Activated naive CD4-positive, alpha-beta T cell treated with anti-CD3 and anti-CD28 coated beads, Interleukin-2, amount 50 U/mL, for 72 hours (primary cell): ENCODE results near the gene GRK2. TPM values are rescaled to one million over a fixed set of nuclear protein-coding genes. Genes with fewer than 3 reads are reported as not detected.

Experiments used
- ATAC-seq, 2 donors: fragments of 150-1000 bp; cut with Tn5 transposase; 2 replicates each; pipeline ENCODE4 v1.10.0; 2021; ENCODE audit warnings: mild to moderate bottlenecking in 2 of 2, moderate library complexity in 2 of 2
- DNase-seq, 2 donors: peaks; one replicate each; pipeline ENCODE4 v3.0.0; 2021 to 2022; ENCODE audit warnings: low spot score in 2 of 2
- H3K27ac Mint-ChIP-seq, 2 donors: one replicate each; pipeline ENCODE4 v1.8.0; 2022; ENCODE audit warnings: mild to moderate bottlenecking in 2 of 2, mixed read lengths in 2 of 2
- H3K36me3 Mint-ChIP-seq, 2 donors: one replicate each; pipeline ENCODE4 v1.8.0; 2022; ENCODE audit warnings: mixed read lengths in 2 of 2
- H3K9me3 Mint-ChIP-seq, 2 donors: one replicate each; pipeline ENCODE4 v1.8.0; 2022; ENCODE audit warnings: mixed read lengths in 2 of 2
- total RNA-seq, 2 donors: library from RNA; stranded (reverse); gene quantifications; one replicate each; pipeline ENCODE4 v1.2.3, GENCODE V29; 2022

GRK2 gene
- total RNA-seq, 2 donors from 2014 or later = 289 to 376 TPM

DNA sequence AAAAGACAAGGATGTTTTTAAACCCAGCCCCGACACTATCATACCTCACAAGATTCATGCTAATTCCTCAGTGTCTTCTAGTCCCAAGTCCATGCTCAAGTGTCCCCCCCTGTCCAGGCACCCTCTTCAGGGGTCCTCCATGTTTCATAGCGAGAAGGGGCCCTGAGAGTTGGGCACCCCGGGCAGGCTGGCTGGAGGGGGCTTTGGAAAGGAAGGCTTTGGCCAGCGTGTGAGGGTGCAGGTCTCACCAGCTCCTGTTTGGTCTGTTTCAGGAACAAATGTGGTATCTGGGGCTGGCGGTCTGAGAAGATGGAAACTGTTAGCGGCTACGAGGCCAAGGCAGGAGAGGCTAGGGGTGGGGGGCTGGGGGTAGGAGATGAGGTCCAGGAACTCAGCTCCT is 32.5 kb downstream of the GRK2 start:
- Mint-ChIP-seq H3K36me3 (peaks cover 16 to 34% of the 10 kb centered on the region in 2 donors), H3K9me3 (peaks cover 0 to 11% of the 10 kb centered on the region in 2 donors), H3K27ac (peak overlapping the region; percentile 73 to 76)
- no peak for DNase-seq
- no peak for ATAC-seq

DNA sequence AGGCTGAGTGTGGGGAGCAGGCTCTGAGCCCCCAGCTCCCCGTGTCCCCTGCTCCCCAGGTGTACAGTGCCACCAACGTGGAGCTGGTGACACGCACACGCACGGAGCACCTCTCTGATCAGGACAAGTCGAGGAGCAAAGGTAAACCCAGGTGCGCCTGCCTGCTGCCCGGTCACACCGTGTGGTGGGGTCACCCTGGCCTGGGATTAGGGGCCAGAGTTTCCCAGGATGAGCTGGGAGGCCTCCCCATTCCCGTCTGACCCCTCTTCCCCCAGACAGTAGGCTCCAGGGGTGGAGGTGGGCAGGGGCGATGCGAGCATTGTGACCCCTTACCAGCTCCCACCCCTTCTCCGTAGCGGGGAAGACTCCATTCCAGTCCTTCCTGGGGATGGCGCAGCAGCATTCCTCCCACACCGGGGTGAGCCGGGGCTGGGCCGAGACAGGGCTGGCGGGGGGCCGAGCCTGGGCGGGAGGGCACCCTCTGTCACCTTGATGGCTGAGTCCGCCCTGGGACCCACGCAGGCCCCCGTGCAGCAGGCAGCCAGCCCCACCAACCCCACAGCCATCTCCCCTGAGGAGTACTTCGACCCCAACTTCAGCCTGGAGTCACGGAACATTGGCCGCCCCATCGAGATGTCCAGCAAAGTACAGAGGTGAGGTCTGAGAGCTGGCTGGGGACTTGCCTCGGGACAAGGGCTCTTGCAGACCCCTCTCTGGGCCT is 33.4 kb downstream of the GRK2 start:
- peaks cover 16 to 26% of the 10 kb centered on the region in 2 donors for H3K36me3 Mint-ChIP-seq
- peak overlapping the region in 1 of 2 donors; percentile 25 for H3K27ac Mint-ChIP-seq
- H3K9me3 Mint-ChIP-seq = peaks cover 0 to 11% of the 10 kb centered on the region in 2 donors

DNA sequence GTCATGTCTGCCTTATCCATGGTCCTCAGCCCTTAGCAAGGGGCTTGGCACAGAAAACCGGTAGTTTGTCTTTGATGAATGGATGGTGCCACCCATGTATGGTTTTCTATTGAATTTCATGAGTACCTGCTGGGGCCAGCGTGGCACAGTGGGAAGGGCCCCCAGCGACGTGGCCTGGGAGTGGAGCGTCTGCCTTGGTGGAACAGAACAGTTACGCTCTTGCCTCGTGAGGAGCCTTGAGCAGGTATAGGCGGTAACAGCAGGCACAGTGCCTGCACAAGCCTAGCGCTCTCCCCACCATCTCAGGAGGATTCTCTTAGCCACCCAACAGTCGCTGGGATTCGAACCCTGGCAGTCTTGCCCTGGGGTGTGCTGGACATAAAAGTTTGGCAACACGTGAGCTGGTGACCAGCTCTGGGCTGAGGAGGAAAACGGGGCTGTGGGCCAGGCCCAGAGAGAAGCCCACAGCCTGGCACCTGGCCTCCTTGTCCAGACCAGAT is 34.0 kb downstream of the GRK2 start:
- Mint-ChIP-seq H3K27ac (peak overlapping the region in 1 of 2 donors; percentile 25), H3K36me3 (peaks cover 16 to 20% of the 10 kb centered on the region in 2 donors), H3K9me3 (peaks cover 0 to 11% of the 10 kb centered on the region in 2 donors)
- ATAC-seq (no peak), DNase-seq (peak in 1 of 2 donors; percentile 54)

More for the DNA sequence above, 33.4 kb downstream of the GRK2 start:
- peak in 1 of 2 donors; percentile 48 for DNase-seq
- ATAC-seq = no peak

DNA sequence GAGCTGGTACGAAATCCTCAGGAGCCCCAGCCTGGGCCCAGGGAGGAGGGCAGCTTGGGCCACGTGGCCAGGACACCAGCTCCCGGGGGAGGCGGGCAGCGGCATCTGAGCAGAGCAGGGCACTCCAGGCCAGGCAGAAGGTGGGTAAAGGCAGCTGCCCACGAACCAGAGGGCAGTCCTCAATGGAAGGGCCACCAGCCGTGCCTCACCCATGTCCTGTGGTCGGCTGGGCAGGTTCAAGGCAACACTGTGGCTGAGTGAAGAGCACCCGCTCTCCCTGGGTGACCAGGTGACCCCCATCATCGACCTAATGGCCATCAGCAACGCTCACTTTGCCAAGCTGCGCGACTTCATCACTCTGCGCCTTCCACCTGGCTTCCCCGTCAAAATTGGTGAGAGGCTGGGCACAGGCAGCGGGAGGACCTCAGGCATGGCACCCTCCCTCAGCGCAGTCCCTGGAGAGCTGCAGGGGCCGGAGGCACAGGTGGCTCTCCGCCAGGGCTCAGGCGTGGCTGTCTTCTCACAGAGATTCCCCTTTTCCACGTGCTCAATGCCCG is 34.6 kb downstream of the GRK2 start:
- no peak for ATAC-seq
- peaks cover 14 to 16% of the 10 kb centered on the region in 2 donors for H3K36me3 Mint-ChIP-seq
- H3K27ac Mint-ChIP-seq = no peak overlapping the region
- peaks cover 0 to 11% of the 10 kb centered on the region in 2 donors for H3K9me3 Mint-ChIP-seq
- peak in 1 of 2 donors; percentile 53 for DNase-seq

DNA sequence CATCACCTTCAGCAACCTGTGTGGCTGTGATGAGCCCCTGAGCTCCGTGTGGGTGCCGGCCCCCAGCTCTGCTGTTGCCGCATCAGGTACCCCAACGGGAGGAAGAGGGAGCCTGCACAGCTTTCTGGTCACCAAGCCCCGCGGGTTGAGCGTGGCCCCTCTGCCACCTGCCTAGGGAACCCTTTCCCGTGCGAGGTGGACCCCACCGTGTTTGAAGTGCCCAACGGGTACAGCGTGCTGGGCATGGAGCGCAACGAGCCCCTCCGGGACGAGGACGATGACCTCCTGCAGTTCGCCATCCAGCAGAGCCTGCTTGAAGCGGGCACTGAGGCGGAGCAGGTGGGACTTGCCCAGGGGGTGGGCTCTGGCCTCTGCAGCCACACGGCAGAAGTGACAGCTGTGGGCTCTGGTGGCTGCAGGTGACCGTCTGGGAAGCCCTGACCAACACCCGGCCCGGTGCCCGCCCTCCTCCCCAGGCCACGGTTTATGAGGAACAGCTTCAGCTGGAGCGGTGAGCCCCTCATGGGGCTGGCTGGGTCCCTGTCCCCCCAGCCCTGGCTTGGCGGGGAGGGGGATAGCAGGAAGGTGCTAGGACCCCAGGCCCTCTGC is 35.1 kb downstream of the GRK2 start:
- H3K27ac Mint-ChIP-seq = no peak overlapping the region
- H3K9me3 Mint-ChIP-seq = peaks cover 0 to 6% of the 10 kb centered on the region in 2 donors
- DNase-seq = peak in 1 of 2 donors; percentile 56
- ATAC-seq = no peak
- peaks cover 9 to 10% of the 10 kb centered on the region in 2 donors for H3K36me3 Mint-ChIP-seq

DNA sequence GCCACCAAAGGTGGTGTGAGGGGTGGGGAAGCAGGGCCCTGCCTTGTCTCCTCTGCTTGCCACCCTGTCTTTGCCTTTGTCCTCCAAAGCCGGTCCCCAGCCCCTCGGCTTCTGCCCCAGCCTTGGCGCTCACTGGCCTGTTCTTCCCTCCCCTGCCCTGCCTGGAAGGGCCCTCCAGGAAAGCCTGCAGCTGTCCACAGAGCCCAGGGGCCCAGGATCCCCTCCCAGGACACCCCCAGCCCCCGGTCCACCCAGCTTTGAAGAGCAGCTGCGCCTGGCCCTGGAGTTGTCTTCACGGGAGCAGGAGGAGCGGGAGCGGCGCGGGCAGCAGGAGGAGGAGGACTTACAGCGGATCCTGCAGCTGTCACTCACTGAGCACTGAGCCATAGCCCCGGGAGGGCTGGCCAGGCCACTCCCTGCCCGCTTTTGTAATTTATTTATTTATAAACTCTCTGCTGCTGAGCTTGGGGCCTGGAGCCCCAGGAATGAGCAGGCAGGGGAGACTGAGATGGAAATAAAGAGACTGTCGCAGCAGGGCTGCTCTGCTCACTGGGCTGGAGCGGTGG is 35.8 kb downstream of the GRK2 start:
- peaks cover 0 to 1% of the 10 kb centered on the region in 2 donors for H3K9me3 Mint-ChIP-seq
- H3K36me3 Mint-ChIP-seq = peaks cover 2 to 6% of the 10 kb centered on the region in 2 donors
- peak overlapping the region in 1 of 2 donors; percentile 53 for H3K27ac Mint-ChIP-seq
- DNase-seq (peak in 1 of 2 donors; percentile 53), ATAC-seq (no peak)

DNA sequence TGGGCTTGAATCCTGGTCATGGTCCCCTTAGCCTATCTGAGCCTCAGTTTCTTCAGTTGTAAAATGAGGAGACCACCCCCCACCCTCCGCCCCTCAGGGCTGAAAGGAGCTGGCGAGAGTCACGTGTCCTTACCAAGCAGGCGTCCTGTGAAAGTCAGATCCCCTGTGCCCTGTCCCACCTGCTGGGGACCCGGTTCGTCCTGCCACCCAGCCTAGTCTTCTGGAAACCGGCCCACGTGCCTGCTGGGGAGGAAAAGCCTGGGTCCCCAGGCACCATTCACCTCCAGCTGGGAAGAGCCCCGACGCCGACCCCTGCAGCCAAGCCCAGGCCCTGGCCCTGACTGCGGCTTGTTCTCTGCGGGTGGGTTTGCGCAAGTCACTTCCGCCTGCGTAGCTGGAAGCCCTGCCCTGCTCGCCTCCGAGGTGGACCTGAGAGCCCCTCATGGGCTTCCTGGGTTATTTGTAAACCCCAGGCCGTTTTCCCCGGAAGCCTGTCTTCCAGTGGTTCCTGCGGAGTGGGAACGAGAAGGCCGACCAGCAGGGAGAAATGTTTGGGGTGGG is 36.4 kb downstream of the GRK2 start:
- H3K36me3 Mint-ChIP-seq = peaks cover 0 to 6% of the 10 kb centered on the region in 2 donors
- DNase-seq (peak in 1 of 2 donors; percentile 58), ATAC-seq (peak; percentile 16 to 19)
- H3K9me3 Mint-ChIP-seq = no peaks in the 10 kb centered on the region
- H3K27ac Mint-ChIP-seq = peak overlapping the region in 1 of 2 donors; percentile 53

DNA sequence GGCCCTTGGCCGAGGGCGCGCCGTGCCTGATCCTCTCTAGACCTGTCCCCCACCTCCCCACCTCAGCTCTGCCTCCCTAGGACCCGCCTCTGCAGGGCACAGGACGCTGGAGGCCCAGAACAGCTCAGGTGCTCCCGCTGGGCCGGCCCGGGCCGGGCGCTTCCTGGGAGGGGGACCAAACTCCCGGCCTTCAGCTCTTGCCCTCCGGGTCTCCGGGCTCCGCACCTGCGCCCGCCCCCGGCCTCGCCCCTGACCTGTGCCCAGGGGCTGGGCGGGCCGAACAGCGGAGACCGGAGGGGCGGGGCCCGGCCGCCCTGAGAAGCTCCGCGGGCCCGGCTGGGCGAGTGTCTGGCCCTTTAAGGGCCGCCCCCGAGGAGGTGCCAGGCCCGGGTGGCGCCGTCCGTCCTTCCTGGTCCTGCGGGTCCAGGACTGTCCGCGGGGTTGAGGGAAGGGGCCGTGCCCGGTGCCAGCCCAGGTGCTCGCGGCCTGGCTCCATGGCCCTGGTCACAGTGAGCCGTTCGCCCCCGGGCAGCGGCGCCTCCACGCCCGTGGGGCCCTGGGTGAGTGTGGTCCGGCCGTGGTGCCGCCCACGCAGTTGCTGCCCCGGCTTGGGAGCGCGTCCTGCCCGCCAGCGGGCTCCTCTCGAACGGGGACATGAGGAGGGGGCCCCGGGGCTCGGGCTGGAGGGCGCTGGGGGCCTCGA is 37.0 kb downstream of the GRK2 start, which contains the start of gene SSH3:
SSH3 (plus strand) TSS at position 399 of the 703 bp plus-strand sequence; CDS start at position 495, 96 bp downstream.
- DNase-seq (peak; percentile 58 to 72), ATAC-seq (peak; percentile 72 to 82)
- Mint-ChIP-seq H3K9me3 (no peaks in the 10 kb centered on the region), H3K36me3 (peaks cover 0 to 5% of the 10 kb centered on the region in 2 donors), H3K27ac (peak within 1 kb of the TSS in 1 of 2 donors; percentile 53)

DNA sequence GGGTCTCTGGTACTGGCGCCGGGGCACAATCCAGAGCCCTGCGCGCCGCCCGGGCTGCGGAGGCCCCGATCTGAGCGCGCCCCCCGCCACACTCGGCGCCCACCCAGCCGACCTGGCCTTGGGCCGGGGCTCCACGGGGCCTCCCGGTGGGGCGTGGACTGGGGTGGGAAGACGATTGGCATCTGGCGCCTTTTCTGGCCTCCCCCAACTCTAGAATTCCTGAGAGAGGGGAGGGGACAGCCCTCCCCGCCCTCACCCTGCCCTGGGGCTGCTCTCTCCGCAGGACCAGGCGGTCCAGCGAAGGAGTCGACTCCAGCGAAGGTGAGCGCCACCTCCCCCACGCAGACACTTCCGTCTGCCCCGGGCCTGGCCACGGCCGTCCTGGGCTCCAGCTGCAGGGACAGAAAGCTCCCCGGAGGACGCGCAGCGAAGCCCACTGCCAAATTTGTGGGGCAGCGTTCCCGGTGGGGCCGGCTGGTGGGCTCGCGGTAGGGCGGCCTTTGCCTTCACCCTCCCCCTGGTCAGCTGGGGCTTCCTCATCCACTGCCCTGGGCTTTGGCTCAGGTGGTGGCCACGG is 37.6 kb downstream of the GRK2 start:
- DNase-seq = peak in 1 of 2 donors; percentile 57
- ATAC-seq = peak; percentile 20 to 36
- Mint-ChIP-seq H3K9me3 (no peaks in the 10 kb centered on the region), H3K36me3 (no peaks in the 10 kb centered on the region), H3K27ac (no peak overlapping the region)

DNA sequence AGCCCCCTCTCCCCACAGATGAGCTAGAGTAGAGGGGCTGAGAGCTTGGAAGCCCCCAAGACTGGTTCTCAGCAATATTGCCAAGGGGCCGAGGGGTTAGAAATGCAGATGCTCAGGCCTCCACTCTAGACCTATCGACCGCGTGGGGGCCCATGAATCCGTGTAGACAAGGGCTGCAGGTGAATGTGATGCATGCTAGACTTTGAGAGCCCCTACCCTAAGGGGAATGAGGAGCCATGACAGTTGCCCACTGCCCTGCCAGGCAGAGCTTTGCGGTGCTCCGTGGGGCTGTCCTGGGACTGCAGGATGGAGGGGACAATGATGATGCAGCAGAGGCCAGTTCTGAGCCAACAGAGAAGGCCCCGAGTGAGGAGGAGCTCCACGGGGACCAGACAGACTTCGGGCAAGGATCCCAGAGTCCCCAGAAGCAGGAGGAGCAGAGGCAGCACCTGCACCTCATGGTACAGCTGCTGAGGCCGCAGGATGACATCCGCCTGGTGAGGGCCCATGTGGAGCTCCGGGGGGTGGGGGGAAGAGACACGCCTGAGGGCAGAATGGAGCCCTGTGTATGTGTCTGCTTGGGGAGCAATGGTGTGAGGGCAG is 38.3 kb downstream of the GRK2 start:
- Mint-ChIP-seq H3K27ac (no peak overlapping the region), H3K9me3 (no peaks in the 10 kb centered on the region), H3K36me3 (no peaks in the 10 kb centered on the region)
- ATAC-seq = no peak
- peak in 1 of 2 donors; percentile 41 for DNase-seq

DNA sequence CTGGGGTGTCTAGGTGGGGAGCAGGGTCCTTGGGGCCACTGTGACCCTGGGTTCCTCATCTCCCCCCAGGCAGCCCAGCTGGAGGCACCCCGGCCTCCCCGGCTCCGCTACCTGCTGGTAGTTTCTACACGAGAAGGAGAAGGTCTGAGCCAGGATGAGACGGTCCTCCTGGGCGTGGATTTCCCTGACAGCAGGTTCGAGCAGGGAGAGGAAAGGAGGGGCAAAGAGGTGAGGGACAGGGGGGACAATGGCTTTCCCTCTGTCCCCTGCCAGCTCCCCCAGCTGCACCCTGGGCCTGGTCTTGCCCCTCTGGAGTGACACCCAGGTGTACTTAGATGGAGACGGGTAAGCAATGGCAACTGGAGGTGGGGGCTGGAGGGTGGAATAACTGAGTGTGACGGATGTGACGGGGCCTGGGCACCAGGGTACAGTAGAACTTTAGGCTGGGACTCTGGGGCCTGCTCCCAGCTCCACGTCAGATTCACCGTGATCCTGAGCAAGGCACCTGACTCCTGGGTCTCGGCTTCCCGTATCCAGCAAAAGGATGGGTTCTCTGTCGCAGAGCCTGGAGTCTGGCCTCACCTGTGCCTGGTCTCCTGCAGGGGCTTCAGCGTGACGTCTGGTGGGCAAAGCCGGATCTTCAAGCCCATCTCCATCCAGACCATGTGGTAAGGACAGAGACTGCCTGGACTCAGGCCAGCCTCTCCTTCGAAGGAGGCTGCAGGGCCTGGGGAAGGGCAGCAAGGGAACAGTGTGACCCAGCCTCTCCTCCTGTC is 40.7 kb downstream of the GRK2 start:
- H3K9me3 Mint-ChIP-seq = no peaks in the 10 kb centered on the region
- DNase-seq (peak in 1 of 2 donors; percentile 44), ATAC-seq (no peak)
- H3K27ac Mint-ChIP-seq = no peak overlapping the region
- no peaks in the 10 kb centered on the region for H3K36me3 Mint-ChIP-seq

DNA sequence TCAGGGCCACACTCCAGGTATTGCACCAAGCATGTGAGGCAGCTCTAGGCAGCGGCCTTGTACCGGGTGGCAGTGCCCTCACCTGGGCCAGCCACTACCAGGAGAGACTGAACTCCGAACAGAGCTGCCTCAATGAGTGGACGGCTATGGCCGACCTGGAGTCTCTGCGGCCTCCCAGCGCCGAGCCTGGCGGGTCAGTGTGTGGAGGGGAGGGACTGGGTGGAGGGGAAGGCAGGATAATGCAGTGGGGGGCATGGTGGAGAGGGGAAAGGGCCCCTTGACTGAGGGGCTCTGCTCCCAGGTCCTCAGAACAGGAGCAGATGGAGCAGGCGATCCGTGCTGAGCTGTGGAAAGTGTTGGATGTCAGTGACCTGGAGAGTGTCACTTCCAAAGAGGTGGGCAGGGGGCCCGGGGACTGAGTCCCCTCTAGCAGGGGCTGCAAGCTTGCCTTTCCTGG is 41.3 kb downstream of the GRK2 start:
- Mint-ChIP-seq H3K27ac (no peak overlapping the region), H3K9me3 (no peaks in the 10 kb centered on the region), H3K36me3 (no peaks in the 10 kb centered on the region)
- DNase-seq (peak in 1 of 2 donors; percentile 53), ATAC-seq (no peak)

DNA sequence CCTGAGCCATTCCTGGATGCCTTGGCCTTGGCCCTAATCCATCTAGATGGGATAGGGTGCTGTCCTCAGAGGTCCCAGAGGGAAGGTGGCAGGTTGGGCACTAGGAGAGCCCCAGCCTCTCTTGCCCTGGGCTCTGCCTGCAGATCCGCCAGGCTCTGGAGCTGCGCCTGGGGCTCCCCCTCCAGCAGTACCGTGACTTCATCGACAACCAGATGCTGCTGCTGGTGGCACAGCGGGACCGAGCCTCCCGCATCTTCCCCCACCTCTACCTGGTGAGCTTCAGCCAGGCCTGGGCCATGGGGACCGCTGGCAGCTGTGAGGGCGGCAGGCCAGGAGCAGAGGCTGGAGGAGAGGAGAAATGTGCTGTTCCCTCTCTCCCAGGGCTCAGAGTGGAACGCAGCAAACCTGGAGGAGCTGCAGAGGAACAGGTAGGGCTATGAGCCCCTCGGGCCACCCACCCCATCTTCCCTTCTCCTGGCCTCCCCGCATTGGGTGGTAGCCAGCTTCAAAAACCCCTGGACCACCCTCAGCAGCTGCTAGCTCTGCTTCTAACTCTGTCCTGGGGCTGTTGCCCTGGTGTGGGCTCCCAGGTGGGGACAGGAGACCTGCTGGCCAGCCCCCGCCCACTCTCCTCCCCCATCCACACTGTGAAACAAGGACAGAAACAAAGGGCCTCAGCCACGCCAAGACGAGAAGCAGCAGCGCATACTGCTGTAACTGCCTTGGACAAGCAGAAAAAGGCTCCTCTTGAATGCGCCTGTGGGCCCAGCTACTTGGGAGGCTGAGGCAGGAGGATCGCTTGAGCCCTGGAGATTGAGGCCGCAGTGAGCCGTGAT is 42.0 kb downstream of the GRK2 start:
- no peak overlapping the region for H3K27ac Mint-ChIP-seq
- DNase-seq (peak in 1 of 2 donors; percentile 54), ATAC-seq (no peak)
- no peaks in the 10 kb centered on the region for H3K9me3 Mint-ChIP-seq
- H3K36me3 Mint-ChIP-seq = no peaks in the 10 kb centered on the region

DNA sequence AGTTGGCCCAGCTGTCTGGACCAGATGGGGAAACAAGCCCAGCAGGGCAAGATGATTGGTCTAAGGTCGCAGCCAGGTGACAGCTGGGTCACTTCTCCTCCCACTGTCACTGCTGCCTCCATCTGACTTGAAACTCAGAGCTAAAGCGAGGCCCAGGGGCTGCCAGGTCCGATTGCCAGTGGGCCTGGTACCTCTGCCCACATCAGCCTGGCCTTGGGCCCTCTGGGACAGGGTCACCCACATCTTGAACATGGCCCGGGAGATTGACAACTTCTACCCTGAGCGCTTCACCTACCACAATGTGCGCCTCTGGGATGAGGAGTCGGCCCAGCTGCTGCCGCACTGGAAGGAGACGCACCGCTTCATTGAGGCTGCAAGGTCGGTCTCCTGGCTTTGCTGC is 42.9 kb downstream of the GRK2 start:
- Mint-ChIP-seq H3K27ac (peak overlapping the region in 1 of 2 donors; percentile 43), H3K36me3 (no peaks in the 10 kb centered on the region), H3K9me3 (no peaks in the 10 kb centered on the region)
- DNase-seq (peak in 1 of 2 donors; percentile 48), ATAC-seq (no peak)
